Measurements from ENCODE around the gene HMOX2. TPM values are rescaled to one million over a fixed set of nuclear protein-coding genes. Genes with fewer than 3 reads are reported as not detected.

Gene HMOX2
- total and polyA plus RNA-seq, 12 donors = 58.4 to 251 (median 85.3) TPM

DNA sequence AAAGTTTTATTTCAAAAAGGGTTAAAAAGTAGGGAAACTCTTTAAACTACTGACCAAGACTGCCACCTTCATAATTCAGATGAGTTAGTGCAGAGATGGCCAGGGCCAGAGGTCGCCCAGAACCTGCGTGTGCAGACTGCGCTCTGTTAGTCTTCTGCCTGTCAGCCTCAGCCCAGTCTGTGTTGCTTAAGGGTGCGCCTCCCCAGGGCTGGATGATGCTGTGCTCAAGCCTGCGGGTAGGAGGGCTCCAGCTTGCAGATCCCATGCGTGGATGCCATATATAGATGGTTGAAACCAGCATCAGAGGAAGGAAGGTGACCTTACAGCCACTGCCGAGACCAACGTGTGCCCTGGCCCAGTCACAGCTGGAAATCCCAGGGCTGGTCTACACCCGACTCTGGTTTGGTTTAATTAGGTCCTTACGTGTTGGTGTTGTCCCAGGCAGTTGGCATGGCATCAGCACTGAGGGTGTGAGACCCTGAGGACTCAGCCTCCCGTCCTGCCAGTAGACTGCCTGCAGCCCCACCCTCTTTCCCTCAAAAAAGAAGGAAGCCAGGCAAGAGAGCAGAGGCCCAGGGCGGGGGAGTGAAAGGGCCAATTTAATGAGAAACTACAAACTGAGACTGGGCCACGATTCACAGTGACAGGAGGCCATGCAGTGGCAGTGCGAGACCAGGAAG lies 34.7 kb downstream of the HMOX2 start:
- Histone ChIP-seq H3K9me3 (no peaks in the 10 kb centered on the region), H3K4me3 (no peak overlapping the region), H3K27ac (peak overlapping the region in 9 of 10 donors; percentile 34 to 87 (median 61)), H3K27me3 (no peaks in the 10 kb centered on the region), H3K4me1 (peaks cover 26 to 64% (median 55%) of the 10 kb centered on the region in 9 donors), H3K36me3 (peaks cover 5 to 83% (median 26%) of the 10 kb centered on the region in 9 donors)
- intact Hi-C loops (cut with DNase I) = loop anchor here in 5 of 10 donors (5.0 to 10.0 kb wide), 4 partner anchors 36 to 444 kb away; partner anchors contain the start of gene SEC14L5 (in 2 of the 5)
- WGBS, 2 donors = 60 to 62% methylated on average over 14 of the region's 14 CpGs
- ATAC-seq = peak in 5 of 8 donors; percentile 9 to 60 (median 19)
- TF ChIP-seq, protein P1, sequence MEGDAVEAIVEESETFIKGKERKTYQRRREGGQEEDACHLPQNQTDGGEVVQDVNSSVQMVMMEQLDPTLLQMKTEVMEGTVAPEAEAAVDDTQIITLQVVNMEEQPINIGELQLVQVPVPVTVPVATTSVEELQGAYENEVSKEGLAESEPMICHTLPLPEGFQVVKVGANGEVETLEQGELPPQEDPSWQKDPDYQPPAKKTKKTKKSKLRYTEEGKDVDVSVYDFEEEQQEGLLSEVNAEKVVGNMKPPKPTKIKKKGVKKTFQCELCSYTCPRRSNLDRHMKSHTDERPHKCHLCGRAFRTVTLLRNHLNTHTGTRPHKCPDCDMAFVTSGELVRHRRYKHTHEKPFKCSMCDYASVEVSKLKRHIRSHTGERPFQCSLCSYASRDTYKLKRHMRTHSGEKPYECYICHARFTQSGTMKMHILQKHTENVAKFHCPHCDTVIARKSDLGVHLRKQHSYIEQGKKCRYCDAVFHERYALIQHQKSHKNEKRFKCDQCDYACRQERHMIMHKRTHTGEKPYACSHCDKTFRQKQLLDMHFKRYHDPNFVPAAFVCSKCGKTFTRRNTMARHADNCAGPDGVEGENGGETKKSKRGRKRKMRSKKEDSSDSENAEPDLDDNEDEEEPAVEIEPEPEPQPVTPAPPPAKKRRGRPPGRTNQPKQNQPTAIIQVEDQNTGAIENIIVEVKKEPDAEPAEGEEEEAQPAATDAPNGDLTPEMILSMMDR (IDR thresholded peaks at IDR 0.05) = no peak
- no peak for DNase-seq

- intact Hi-C loops (cut with DNase I) = loop anchor here in 5 of 10 donors (5.0 to 10.0 kb wide), 4 partner anchors 36 to 443 kb away; partner anchors contain the start of gene SEC14L5 (in 2 of the 5)
- WGBS, 2 donors = 57 to 63% methylated on average over 9 of the region's 9 CpGs
- ATAC-seq = peak; percentile 45 to 66 (median 58)
- TF ChIP-seq, protein P1 (IDR thresholded peaks at IDR 0.05) = peak; percentile 17 to 64 (median 58)
- H3K4me1 ChIP-seq = peaks cover 26 to 64% (median 55%) of the 10 kb centered on the region in 9 donors
- H3K36me3 ChIP-seq = peaks cover 5 to 77% (median 26%) of the 10 kb centered on the region in 9 donors
- no peak overlapping the region for H3K4me3 ChIP-seq
- H3K9me3 ChIP-seq = no peaks in the 10 kb centered on the region
- peak overlapping the region; percentile 34 to 87 (median 56) for H3K27ac ChIP-seq
- no peaks in the 10 kb centered on the region for H3K27me3 ChIP-seq
- DNase-seq = peak; percentile 45 to 54
These were observed 35.4 kb downstream of the HMOX2 start for GRCh38 chr16:4511441-4512082.

- Histone ChIP-seq H3K27me3 (no peaks in the 10 kb centered on the region), H3K27ac (peak overlapping the region in 6 of 10 donors; percentile 32 to 87 (median 66)), H3K9me3 (no peaks in the 10 kb centered on the region), H3K4me3 (no peak overlapping the region), H3K4me1 (peaks cover 26 to 72% (median 60%) of the 10 kb centered on the region in 9 donors), H3K36me3 (peaks cover 5 to 68% (median 21%) of the 10 kb centered on the region in 9 donors)
- DNase-seq (no peak), ATAC-seq (peak in 1 of 8 donors; percentile 1)
- TF ChIP-seq, protein P1 (IDR thresholded peaks at IDR 0.05) = no peak
- intact Hi-C loops (cut with DNase I) = loop anchor here in 5 of 10 donors (5.0 to 10.0 kb wide), 4 partner anchors 35 to 442 kb away; partner anchors contain the start of gene SEC14L5 (in 2 of the 5)
- WGBS, 2 donors = 93 to 95% methylated on average over 10 of the region's 10 CpGs
These were observed 36.3 kb downstream of the HMOX2 start for GRCh38 chr16:4512473-4512872.
